GM18526 (cell line): ENCODE data around the gene ZNF446.
A peak's percentile ranks its signal among the peaks of the same experiment; 100 is the strongest.

Experiments
- POLR2A ChIP-seq: IDR thresholded peaks from 3 replicates; pipeline ENCODE4 v1.6.1; 2011; ENCODE audit not compliant: insufficient read length; ENCODE audit errors: extremely low read depth

The ZNF446 gene

DNA sequence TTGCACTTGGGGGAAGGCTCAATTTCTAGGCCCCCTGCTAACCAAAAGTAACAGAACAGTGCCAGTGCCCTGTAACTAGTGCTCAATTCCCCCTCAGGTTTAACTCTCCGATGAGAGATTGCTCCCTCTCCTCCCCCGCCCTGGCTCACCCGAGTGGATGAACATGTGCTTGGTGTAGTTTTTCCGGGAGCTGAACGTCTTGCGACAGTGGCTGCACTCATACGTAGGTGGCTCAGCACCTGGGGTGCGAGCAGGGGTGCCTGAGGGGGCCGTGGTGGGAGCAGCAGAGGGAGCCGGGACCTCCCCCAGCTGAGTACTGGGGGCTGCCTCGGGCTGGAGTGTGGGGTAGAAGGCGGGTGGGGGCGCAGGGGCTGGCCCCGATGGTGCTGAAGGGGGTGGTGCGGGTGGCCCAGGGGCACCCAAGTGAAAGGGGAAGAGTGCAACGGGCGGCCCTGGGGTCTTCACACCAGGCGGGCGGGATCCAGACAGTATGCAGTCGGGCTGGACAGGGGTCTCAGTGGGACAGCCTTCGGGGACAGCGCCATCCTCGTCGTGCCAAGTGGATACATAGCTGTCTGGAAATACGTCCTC is 40.2 kb downstream of the ZNF446 start:
- TF ChIP-seq POLR2A: no peak

DNA sequence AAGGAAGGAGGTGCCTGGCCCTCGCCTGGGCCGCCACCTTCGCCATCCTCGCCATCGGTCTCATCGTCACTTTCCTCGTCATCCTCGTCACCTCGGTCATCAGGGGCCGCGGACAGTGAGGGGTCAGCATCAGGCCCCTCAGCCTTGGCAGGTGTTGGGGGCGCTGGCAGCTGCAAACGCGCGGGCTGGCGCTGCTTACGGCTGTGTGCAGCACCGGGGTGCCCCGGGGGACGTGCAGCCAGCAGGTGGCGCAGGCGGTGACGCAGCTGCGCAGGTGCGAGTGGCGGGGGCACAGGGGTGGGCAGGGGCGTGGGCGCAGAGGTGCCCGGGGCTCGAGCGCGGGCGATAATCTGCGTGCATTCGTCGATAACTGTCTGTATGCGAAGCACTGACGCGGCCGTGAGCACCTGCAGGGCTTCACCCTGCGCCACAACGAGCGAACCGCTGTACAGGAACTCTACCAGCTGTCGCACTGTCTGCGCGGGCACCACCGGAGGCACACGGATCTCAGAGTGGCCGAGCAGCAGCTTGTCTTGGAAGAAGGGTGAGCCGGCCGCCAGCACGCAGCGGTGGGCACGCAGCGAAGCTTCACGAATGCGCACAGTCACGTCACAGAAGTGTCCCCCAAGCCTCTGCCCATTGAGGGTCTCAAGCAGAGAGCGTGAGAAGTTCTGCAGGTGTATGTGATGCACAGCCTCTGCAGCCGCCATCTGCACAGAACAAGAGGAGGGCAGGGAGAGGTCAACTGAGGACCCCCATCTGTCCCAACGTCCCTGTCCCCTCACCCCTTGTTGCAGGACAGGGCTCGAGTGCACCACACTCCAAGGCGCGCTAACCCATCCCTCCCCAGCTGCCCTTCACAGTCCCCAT is 41.0 kb downstream of the ZNF446 start:
- no peak for TF ChIP-seq POLR2A

DNA sequence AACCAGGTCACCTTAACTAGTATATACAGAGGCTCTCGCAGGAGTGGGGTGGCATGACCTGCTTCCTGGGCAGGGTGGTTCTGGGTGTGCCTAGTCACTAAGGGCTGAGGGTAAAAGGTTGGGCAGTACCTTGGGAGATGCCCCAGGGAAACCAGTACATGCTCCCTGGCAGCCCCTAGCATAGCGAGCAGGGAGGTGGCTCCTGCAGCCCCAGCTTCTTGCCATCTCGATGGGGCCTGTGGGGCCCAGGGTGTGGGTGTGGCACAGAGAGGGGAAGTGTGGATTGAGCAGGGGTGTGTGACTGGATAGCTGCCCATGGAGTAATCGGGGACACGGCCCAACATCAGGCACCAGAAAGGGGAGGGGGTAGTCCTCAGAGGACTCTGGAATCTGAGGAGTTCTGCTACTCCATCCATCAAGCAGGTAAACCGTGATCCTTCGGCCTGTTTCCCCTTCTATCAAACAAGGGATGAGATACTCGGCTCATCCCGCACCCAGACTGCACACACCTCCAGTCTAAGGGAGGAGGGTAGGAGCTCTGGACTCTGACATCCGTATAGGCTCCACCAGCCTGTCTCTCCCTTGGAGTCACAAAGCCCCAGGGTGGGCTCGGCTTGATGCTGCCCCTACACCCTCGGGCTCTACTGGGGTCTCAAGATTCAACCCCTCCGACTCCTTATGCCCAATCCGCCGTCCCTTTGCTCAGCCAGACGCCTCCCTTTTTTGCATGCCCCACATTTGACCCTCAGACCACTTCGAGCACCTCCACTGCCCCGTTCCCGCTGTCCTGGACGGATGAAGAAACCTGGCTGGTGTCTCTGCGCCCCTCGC is 42.3 kb downstream of the ZNF446 start:
- no peak for TF ChIP-seq POLR2A

DNA sequence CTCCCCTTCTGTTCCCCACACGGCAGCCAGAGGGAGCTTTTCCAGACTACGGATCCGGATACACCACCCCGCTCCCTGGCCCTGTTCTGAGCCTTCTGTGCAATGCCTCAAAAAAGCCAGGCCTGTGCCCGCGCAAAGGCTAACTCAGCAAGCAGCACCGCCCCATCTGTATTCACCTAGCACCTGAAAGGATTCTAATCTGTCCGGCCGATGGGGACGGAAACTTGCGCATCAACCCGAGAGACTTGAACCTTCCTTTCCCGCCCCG is 42.9 kb downstream of the ZNF446 start:
- no peak for TF ChIP-seq POLR2A

DNA sequence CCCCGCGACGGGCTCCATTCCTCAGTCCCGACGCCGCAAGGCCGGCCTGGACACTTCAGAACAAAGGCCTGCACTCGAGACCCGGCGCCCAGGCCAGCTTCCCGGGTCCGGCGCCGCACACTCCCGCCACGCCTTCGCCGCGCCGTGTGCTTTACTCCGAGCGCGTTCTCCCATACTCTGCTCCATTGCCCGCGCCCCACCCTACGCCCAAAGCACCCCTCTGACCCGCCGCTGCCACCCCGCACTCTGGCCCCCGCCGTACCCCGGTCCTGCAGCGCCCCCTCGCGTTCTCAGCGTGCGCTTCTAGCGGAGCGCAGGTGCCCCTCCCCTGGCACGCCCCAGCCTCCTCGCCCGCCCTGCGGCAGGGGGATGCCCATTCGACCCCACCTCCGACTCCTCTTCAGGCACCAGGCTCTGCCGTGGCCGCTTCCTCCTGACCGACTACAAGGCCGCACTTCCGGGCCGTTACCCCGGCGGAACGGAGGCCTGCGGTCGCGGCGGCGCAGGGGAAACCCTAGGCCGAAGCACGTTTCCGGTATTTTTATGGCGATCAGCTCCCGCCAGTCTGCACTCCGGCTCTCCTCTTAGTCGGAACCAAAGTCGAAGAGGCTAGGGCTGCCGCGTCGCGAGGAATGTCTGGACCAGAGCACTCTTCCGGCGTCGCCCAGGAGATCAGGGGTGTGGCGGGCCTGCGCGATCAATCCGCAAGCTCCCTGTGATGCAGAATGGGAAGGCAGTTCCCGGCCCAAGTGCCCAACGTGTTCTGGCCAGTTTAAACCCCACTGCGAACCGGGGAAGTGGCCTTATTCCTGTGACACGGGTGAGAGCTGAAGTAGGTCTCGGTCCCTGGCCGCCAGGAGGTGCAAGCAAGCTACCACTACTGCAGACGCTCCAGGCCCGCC is 43.5 kb downstream of the ZNF446 start, which contains the start of gene ZBTB45:
Gene ZBTB45, minus strand, starts transcription at position 456 of the 902 bp plus-strand sequence. CDS start 2,137 bp downstream, outside the sequence.
- peak; percentile 82 for TF ChIP-seq POLR2A

DNA sequence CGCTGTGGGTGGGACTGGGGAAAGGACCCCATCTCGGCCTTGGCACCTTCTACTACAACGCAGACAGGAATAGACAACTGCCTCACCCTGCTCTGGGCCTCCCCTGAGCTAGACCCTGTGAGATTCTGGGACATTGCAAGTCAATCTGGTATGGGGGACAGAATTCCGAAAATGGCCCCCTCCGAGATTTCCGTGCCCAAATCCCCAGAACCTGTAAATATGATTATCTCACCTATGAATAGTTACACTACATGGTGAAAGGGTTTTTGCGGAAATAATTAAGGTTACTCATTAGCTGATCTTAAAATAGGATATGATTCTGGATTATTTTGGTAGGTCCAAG is 44.1 kb downstream of the ZNF446 start:
- no peak for TF ChIP-seq POLR2A

DNA sequence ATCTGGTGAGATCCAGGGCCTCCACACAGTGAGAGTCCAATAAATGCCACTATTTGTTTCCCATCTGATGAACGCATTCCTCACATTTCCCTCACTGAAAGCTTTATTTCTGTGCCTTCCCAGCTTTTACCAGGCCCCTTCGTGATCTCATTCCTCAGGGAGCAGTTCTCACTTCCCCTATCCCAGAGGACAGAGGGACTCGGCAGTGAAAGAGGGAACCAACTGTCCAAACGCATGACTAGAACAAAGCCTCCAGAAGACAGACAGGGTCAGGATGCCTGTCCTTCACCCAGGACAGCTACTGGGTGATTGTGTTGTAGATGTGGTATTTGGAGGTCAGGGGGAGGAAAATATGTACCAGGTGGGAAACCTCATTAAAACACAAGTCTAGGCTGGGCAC is 45.5 kb downstream of the ZNF446 start:
- TF ChIP-seq POLR2A: no peak

DNA sequence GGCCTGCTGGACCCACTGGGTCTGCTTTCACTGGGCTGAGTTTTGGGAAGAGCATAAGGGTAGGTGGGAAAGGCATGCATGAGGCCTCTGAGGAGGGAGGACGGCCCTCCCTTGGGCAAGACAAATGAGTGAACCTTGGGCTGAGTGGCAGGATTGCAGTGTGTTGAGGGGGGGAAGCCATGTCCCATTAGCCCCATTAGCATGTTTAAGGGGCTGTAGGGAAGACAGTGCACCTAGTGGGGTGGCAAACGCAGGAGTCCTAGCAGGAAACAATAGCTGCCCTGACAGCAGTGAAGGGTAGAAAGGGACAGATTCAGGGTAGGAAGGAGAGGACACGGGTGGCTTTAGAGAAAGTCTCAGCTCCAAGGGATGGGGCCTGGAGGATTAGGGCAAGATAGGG is 46.6 kb downstream of the ZNF446 start:
- no peak for TF ChIP-seq POLR2A

DNA sequence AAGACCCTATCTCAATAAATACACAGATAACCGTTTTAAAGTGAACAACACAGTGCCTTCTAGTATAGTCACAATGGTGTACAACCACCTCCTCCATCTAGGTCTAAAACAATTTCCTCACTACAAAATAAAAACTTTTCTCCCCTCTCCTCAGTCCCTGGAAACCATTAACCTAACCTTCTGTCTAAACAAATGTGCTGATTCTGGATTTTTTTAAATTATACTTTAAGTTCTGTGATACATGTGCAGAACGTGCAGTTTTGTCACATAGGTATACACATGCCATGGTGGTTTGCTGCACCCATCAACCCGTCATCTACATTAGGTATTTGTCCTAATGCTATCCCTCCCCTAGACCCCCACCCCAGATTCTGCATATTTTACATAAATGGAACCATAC is 53.3 kb downstream of the ZNF446 start:
- no peak for TF ChIP-seq POLR2A
